NCI-H524 treated with DMSO at 0.1 percent for 48 hours (cell line): ENCODE results near the gene LONRF3.

Source experiments
- DNase-seq: peaks from one replicate; lab custom pipeline; 2025; lab: John Stamatoyannopoulos, UW

The LONRF3 gene

DNA sequence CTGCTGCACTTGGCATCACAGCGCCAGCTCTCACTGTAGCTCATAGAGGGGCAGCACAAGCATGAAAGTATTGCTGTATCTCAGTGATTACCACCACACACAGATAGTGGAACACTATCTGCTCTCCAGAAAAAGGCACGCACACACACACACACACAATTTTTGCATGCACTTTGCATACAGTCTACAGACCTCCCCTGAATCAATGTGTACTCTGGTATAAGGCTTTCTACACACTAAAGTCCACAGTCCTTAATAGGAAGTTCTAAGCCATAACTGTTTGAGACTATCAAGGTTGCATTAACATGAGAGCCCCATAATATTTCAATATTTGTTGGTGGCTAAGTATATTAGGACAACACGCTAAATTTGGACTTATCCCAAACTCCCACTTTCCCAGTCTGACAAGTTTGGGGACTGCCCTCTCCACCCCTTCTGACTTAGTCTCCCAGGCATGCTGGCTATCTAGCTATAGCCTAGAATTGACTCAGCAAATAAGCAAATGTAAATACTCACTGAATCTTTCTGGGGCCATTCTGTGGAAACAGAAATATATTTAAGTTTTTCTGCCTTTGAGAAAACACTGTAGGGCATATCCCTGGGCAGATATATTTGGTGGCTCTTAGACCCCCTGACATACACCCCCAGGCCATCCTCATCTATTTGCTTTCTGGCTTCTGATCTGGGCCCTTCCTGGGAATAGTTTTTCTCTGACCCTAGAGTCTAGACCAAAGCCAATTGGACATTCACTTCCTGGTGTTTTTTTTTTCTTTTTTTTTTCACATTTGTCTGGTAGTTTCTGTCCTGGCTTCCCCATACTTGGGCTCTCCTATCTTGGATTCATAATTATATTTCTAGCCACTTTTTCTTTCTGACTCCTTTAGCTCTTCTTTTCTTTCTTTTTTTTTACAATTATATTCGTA, 62.0 kb downstream of the LONRF3 start:
- DNase-seq, result no peak

GRCh38 chrX:119040432-119040831, 66.0 kb downstream of the LONRF3 start:
- no peak for DNase-seq

DNA sequence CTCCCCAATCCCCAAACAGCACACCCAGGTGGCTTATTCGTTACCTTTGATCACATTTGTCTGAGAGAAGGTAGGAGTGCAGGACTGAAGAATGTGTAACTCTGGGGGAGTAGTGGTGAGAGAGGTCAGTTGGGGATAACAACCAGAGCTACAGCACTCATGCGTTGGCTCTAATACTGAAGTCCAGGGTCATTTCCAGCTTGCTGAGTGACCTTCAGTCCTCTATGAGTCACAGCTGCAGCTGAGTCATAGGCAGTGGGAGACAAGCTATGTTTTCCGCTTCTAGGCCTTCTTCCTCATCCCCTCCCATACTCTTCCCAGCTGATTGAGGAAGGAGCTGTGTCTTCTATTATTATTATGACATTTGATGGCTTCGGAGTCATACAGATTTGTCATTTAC, 66.8 kb downstream of the LONRF3 start:
- no peak for DNase-seq

DNA sequence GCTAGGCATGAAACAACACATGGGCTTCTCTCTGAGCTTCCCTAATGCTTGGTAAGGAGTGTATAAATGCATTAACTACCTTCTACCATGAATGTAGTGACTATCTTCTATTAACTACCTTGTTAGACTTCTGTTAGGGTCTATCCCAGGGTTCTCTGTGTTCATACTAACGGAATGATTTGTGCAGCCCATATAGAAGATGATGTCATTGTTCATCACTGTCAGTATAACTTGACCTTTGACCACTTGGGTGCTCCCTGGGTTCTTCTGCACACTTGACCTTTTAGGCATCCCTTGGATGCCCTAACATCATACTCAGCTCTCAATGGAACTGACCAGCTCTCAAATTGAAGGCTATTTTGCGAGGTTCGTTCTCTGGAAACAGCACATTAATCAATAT, 67.6 kb downstream of the LONRF3 start:
- DNase-seq, result no peak

DNA sequence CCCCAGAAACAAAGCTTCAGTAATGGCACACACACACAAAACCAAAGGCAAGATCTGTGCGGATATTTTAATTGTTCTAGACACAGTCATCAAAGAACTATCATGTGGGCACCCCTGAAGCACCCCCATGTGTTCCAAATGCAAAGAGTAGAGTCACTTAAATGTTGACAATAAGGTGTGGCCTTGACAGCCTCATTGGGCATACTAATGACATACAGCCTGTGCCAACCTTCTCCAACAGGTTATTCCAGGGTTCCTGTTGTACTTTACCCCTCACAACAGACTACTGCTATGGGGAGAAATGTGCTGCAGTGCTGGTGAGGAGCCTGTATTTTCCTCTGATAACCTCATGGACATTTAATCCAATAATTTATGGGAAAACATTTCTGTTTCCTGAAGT, 68.6 kb downstream of the LONRF3 start:
- no peak for DNase-seq

DNA sequence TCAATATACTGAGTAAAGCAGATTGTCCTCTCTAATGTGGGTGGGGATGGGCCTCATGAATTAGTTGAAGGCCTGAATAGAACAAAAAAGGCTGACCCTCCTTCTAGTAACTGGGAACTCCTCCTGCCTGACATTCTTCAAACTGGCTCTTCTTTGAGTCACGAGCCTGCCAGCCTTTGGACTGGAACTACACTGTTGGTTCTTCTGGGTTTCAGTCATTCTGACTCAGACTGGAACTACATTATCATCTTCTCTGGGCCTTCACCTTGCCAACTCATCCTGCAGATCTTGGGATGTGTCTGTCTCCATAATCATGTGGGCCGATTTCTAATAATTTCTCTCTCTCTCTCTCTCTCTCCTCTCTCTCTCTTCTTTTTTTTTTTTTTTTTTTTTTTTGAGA, 71.5 kb downstream of the LONRF3 start:
- DNase-seq, result no peak

DNA sequence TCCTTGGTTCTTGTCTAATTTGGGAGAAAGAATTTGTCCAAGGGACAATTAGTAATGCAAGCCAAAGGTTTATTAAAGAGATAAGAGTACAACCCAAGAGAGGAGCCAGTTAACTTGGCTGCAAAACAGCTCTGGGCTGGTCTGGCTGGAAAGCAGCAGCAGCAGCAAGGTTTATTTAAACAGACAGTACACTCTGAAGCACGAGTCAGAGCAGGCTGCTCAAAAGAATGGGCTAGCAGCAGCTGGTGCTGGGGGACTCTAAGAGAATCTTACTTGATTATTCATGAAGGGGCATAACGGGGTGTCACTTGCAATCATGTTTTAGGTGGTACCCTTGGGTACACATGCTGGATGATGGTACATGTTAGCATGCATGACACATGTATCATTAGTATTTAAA, 81.3 kb downstream of the LONRF3 start:
- DNase-seq, result no peak

- no peak for DNase-seq
These were observed 88.4 kb downstream of the LONRF3 start for GRCh38 chrX:119062750-119063374.

GRCh38 chrX:119063428-119063827, 89.0 kb downstream of the LONRF3 start:
- no peak for DNase-seq

- DNase-seq, result peak; percentile 1
These were observed 92.8 kb downstream of the LONRF3 start for GRCh38 chrX:119067023-119067739.
